ENCODE results near the gene DGKD.
A peak's percentile ranks its signal among the peaks of the same experiment; 100 is the strongest.

DGKD gene

DNA sequence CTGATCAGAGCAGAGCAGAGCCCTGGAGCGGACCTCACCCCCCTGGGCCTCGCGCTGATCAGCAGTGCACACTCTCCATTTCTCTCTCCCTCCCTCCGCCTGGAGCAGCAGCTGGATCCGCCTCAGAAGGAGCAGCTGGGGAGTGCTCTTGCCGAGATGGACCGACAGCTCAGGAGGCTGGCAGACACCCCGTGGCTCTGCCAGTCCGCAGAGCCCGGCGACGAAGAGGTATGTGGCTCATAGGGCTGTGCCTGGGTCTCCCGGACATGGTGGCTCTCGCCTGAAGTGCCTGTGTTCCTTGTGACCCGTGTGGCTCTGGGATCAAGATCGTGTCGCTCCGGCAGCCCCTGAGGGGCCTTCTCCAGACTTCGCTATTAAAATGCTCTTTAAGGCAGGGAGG lies 109.8 kb downstream of the DGKD start:
- DNase-seq = no peak

DNA sequence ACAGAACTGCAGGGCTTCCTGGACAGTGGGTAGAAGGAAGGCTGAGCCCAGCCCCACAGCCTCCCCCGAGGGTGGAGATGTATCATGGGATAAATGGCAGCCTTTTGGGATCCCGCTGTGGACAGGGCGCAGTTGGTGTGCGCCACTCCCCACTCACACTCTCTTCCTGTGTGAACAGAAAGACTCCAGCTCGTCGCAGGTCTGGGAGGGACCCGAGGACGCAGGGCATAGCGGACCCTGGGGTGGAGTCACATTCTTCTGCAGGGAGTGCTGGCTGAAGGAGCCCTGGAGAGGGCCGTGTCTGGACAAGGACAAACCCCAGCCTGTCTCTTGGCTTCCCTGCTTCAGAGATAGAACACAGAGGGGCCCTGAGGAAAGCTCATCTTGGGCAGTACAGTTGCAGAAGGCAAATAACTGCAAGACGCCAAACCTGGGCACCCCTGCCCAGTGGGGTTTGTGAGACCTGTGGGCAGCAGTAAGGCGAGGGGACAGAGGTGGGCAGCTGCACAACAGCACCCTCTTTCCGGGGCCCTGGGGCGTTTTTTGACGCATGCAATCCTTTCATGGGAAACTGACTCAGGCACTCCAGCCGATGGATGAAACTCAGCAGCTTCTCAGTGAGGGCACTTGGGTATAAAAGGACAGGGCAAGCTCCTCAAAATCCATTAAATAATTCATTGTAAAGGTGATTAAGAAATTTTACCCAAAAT lies 110.4 kb downstream of the DGKD start:
- DNase-seq = no peak

DNA sequence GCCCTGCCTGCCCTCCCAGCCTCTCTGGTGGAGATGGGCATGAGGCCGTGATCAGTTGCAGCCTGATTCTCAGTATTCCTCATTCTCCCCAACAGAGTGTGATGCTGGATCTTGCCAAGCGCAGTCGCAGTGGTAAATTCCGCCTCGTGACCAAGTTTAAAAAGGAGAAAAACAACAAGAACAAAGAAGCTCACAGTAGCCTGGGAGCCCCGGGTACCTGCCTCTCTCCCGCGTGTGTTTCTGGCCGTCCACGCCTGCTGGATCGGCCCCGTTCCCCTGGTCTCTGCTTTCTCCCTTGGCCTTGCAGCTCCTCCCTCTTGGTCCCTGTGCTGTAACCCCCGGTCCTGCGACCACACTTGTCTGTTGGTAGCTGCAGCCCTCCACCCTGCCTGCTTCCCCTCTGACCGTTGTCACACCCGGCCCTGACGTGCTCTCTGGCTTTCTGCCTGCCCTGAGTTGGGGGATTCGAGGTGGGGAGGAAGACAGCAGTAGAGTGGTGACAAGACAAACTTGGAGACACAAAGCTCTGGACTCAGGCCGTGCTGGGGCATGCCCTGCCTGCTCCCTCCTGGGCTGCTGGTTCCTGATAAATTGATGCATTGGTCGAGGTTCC lies 112.8 kb downstream of the DGKD start:
- peak; percentile 13 for DNase-seq

DNA sequence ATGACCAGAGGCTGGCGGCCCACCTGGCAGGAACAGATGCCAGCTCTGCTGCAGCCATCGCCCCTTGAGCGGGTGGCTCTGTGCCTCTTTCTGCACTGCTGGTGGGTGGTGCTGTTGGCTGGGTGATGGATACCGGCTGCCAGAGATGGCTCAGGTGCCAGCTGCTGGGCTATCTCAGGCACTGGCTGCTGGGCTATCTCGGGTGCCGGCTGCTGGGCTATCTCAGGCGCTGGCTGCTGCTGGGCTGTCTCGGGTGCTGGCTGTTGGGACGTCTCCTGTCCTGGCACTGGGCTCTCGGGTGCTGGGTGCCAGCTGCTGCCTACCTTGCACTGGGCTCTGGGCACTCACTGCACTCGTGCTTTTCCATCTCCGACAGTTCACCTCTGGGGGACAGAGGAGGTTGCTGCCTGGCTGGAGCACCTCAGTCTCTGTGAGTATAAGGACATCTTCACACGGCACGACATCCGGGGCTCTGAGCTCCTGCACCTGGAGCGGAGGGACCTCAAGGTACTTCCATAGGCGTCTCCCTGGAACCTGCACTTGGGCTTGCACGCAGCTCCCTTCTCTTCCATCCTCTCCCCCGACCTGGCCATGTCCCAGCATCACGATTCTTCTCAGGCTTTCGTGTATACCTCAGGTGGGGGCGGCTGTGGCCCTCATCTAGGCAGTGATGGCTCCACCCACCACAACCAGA lies 113.9 kb downstream of the DGKD start:
- DNase-seq = peak; percentile 15

DNA sequence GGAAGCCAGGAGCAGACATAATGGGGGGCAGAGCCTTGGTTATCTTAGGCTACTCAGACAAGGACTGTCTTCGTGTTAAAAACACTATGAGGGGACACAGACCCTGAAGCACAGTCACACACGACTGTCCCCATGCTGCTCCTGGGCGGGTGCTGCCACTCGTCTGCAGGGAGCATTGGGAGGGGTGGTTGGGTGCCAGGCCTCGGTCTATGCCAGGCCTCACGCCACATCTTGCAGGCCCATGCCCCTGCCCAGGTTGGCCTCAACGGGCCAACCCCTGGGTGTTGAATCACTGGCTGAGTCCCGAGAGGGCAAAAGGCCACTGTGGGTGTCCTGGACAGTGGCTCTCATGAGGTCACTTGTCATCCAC lies 114.4 kb downstream of the DGKD start:
- no peak for DNase-seq

DNA sequence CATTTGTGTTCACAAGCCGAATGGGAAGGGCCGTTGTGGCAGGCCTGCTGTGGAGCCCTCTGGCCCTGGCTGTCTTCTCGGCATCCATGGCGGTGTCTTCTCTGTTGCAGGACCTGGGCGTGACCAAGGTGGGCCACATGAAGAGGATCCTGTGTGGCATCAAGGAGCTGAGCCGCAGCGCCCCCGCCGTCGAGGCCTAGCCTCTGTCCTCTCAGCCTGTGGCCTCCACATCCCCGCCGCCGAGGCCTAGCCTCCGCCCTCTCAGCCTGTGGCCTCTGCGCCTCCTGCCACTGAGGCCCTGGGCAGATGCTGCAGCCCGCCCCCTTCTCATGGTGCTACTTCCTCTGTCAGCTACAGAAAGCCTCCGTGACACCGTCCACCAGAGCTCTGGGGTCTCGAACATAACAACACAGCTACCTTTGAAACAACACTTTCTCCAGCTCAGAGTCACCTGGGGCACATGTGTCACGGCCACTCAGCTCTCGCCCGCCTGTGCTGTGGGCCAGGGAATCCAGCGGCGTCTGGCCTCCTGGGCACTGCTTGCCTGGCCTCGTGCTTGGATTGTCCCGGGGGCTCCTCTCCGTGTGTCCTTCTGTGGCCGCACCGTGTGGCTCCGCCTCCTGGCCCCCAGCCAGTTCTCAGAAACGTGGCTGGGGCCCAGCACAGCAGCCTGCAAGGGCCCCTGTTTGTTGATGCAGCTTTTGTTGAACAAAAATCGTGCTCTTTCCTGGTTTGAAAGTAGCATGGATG lies 115.1 kb downstream of the DGKD start:
- DNase-seq = no peak

DNA sequence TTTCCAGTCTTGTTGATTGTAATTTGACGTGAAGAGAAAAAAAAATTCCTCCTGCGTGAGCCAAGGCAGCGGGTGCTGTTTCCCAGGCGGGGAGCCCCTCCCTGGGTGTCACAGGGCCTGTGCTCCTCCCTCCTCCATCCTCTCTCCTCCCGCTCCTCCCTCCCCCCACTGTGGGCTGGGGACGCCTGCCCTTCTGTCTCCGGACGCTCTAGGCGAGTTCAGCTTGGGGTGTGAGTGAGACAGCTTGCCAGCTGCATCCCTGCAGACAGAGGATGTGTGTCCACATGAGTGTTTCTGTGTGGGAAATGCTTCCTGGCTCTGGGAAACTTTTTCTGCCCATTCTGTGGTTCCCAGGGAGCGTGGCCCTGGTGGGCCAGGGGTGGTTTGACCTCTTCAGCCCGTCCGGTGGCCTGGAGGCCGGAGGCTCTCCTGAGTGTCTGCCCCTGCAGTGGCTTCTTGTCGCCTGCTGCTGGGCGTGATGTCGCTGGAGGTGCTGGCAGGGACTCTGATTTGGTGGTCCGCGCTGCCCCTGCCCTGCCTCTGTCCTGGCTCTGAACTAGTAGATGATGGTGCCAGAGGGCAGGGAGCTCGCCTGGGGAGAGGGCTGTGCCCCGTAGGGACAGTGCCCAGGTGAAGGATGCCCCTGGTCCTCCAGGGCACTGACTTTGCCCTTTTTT lies 115.9 kb downstream of the DGKD start:
- DNase-seq = peak; percentile 73

DNA sequence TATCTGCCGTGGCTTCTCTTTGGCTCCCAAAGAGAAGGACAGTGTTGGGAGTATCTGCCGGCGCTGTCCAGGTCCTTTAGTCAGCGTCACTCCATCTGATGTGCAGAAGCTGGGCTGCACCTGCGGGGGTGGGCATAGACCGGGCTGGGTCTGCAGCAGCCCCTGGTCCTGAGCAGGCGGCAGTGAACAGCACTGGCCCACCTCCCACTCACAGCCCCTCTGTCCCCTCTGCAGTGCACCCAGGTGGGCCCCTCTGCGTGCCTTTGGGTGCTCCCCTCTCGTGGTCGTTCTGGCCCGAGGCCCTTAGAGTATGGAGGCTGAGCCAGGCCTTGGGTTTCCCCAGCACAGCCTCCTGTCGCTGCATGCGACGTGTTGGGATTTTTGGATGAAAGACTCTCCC lies 116.5 kb downstream of the DGKD start:
- DNase-seq = no peak

DNA sequence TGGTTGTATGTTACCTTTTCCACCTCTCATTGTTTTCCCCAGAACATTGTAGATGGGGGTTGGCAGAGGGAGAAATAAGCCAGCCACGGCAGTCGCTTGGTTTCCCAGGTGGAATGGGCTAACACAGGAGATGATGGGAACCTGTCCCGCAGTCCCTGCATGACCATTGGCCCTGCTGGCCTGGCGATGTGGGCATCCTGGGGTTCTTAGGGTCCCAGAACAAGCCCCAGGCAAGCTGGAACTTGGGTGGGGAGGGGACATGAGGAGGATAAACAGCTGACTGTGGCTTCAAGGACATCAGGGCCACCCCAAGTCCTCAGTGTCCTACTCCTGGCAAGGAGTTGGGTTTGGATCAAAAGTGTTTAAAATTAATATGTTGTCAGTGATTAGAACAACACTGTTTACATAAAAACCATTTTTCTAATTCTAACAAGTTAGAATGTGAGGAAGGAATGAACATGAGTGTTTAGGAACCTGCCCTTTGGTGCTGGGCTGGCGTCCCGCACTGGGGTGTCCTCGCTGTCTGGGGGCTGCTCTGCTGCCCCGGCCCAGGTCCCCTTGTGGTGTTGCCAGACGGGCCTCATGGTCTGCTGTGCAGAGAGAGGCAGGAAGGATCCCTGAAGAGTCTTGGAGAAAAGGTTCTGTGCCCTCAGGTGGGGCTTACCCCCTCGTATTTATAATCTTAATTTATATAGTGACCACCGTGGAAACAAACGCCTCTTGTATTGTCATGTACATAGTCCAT lies 117.2 kb downstream of the DGKD start:
- no peak for DNase-seq

DNA sequence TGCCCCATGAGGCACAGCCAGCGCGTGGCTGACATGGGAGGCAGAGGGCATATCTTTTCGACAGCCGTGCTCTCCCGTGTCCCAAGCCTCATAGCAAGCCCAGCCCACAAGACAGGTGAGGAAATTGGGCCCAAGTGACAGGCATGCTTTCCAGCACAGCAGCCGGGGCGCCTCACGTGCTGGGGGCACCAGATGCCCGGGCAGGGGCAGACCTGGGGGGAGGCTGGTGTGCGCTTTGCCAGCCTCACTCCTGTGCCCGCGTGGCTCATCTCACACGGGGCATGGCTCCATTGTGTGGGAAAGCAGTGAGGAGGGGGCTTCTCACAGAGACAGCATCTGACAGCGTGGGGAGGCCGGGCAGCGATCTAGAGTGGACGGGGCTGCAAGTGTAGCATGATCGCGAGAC lies 119.1 kb downstream of the DGKD start:
- DNase-seq = no peak

DNA sequence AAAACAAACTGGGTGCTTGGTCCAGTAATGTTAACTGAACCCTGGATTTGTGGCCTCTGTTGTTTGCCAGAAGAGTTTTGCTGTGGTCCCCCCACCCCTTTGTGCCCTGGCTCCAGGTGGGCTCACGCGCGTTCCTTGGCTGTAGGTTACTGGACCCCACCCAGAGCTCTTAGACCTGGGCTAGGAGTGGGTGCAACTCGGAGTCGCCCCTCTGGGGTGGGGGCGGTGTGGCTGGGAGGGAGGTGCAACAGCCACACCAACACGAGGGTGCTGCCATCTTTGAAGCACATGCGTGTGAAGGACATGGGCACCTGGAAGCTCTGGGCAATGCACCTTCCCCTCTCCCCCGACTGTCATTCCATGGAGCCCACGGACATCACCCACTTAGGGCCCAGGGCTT lies 119.6 kb downstream of the DGKD start:
- DNase-seq = no peak

DNA sequence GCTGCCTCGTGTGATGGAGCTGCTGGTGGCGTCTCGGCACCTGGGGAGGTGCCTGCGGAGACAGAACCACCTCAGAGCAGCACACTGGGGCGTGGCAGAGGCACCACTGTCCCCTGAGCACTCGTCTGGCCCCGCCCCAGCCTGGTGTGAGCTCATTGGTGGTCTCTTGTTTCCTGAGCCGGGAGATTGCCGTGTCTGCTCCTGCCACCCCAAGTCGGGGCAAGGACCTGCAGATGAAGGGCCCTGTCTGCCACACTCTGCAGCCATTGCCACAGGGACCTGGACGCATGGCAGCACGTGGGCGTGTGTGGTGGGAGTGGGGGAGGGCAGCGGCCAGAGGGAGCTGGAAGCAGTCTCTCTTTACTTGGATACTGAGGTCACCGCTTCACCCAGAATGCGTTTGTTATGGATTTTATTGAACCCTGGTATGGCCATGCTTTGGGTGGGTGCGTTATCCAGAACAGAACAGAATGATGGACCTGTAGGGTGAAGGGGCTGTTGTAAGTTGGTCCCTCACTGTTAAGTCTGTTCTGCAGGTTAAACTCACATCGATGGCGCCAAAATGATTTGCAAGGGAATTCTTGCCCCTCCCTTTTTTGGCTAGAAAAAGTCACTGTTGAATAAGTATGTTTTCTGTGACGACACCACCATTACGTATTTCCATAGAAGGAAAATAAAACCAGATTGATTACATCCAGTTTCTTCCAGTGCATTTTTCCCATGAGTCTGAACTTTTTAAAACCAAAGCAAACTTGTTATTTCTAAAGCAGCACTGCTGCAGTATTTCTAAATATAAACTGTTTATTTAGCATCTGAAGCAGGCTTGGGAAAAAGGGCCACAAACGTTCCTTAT lies 120.2 kb downstream of the DGKD start:
- no peak for DNase-seq

DNA sequence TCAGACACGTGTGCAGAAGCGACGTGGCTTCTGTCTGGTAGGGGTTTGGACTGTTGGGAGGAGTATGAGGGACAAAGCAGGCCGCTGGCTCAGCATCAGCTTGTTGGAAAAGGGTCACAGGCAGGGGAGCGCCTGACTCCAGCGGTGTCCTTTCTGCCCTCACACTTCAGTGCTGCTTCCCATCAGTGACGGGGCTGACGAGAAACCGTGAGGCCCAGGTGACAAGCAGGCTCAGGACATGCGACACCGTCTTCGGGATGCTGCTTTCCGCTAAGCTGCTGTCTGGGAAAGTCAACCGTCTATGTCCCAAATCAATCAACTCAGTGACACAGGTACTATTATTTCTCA lies 121.7 kb downstream of the DGKD start:
- DNase-seq = no peak

DNA sequence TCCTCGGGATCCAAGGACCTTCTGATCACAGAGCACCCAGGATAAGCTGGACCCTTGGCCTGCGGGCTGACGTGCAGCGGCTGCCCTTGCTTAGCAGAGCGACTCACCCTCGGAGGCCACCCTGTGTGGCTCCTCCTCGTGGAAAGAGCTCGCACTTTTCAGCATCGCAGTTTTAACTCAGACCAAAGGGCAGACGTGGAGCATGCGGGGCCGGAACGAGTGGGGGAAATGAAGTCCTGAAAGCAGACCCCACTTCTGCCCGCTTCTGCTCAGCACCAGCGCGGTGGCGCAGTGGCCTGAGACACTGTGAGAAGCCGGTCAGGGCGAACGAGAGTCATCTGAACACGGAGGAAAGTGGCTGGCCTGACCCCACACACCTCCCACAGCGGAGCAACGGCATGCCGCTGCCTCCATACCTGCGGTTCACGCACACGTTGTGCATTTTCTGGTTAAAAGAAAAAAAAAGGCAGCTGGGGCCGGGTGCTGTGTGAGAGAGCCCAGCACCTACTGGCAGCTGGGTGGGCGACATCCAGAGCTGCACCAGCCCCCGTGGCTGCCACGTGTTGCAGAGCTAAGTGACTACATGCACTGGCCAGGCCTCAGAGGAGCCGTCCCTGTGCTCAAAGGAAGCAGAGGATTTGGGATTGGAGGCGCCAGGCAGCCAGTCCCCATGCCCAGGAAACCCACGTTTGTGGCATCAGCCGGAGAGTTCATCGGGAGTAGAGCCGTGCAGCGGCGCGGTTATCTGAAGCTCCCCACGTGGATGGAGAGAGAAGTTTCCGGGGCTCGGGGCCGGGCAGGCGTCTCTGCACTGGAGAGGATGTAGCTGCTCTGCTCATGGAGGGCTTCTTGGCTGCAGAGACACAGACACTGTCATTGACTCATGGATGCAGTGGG lies 122.6 kb downstream of the DGKD start:
- no peak for DNase-seq

DNA sequence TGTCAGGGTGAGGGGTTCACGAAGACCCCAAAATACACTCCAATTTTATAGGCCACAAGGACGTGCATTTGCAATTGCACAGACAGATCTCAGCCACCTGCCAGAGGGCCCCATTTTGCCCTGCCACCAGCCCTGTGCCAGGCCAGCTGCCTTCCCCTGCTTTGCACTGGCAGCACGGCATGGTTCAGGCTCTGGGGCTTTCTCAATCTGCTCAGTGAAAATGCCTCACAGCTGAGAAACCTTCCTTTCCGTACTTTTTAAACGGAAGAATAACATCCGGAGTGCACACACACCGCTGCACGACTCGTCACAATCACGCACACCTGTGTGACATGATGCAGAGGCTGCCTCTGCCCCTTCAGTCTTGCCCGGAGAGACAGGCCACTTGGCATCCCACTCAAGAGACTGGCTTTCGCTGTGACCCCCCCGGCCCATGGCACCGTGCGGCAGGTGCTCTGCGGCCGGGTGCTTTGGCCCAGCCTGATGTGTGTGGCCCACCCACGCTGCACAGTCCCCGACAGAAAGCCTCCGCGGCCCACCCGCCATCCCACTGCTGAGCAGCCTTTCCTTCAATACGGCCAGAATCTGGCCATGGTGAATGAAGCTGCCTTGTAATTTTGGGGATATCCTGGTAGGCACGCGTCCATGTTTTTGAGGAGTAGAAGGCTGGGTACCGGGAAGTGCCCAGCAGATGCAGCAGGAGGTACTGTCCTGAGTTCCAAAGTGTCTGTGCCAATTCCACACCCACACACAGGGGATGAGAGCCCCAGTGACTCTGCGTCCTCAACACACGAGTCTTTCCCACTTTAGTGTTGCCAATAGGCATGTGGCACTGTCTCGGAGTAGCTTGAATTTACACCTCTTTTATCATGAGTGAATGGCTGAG lies 123.5 kb downstream of the DGKD start:
- no peak for DNase-seq

DNA sequence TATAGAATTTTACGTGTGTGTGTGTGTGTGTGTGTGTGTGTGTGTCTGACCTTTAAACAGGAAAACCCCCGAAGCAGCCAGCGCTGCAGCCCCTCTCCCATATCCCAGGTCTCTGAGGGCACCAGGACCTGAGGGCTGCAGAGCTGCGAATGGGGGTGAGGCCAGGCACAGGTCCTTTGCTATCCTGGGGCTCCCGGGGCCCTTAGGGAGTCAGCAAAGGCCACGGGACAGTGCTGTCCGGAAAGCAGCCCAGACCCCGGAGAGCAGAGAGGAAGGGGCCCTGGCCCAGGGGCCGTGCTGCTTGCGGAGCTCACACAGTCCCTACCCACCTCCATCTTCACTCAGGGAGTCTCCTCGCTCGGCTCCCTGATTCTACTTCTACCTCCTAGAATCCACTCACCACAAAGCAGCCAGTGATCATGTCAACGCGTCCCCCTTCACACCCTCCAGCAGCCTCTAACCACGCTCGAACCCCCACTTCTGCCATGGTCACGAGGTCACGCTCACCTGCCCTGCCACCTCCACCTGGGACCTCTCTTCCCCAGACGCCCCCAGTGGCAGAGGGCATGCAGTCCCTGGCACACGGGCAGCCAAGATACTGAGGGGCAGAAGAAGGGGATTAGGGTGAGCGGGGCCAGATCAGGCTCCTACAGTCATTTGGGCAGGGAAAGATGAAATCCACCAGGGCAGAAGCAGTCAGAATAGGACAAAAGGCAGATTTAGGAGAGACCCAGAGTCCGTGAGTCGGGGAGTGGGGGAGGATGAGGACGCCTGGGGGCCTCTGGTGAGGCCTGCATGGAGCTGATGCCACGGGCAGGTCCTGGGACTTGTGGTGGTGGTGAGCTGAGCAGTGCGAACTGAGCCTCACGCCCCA lies 125.6 kb downstream of the DGKD start:
- DNase-seq = no peak

DNA sequence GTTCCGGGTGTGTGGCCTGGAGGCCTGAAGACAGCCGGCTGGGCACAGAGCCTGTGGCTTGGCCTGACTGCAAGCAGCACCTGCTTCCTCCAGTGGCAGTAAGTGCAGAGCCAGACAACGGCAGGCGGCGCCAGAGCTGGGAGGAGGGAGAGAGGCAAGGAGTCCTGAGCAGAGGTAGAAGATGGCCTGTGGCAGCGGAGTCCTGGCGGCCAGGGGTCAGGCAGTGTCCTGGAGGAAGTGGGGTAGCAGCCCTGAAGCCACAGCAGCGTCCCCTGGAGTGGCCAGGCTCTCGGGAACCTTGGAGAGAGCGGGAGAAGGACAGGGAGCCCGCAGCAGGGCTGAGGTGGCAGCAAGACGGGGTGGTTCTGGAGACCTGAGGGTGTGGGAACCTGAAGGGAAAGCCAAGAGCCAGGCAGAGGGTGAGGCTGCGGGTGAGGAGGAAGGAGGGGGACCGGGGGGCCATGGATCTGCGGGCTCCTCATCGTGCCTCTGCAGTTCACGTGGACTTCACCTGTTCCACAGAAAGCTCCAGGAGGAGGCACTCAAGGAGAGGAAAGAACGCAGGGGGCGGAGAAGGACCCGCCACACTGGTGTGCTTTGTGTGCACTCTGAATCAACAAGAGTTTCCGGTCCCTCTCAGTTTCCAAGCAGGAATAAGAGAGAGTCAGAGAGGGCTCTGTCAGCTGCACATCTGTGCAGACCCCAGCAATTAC lies 126.4 kb downstream of the DGKD start:
- peak; percentile 70 for DNase-seq

Data from femur (tissue), 1 donor.